Right renal pelvis (tissue), 4 donors: ENCODE results near the gene DCHS2. TPM values are rescaled to one million over a fixed set of nuclear protein-coding genes. Genes with fewer than 3 reads are reported as not detected.

ENCODE experiments used
- DNase-seq, 4 donors: peaks; one replicate each; pipeline ENCODE4 v3.0.0-alpha.2; 2013; ENCODE audit warnings: low read depth in 4 of 4, low spot score in 3 of 4, missing footprints in 1 of 4
- polyA plus RNA-seq, 4 donors: library from polyadenylated mRNA; unstranded; fragments of 120-200 nt; gene quantifications; one replicate each; pipeline ENCODE4 v1.2.1, GENCODE V29; 2013; ENCODE audit not compliant: insufficient read length in 4 of 4

Gene DCHS2, protein sequence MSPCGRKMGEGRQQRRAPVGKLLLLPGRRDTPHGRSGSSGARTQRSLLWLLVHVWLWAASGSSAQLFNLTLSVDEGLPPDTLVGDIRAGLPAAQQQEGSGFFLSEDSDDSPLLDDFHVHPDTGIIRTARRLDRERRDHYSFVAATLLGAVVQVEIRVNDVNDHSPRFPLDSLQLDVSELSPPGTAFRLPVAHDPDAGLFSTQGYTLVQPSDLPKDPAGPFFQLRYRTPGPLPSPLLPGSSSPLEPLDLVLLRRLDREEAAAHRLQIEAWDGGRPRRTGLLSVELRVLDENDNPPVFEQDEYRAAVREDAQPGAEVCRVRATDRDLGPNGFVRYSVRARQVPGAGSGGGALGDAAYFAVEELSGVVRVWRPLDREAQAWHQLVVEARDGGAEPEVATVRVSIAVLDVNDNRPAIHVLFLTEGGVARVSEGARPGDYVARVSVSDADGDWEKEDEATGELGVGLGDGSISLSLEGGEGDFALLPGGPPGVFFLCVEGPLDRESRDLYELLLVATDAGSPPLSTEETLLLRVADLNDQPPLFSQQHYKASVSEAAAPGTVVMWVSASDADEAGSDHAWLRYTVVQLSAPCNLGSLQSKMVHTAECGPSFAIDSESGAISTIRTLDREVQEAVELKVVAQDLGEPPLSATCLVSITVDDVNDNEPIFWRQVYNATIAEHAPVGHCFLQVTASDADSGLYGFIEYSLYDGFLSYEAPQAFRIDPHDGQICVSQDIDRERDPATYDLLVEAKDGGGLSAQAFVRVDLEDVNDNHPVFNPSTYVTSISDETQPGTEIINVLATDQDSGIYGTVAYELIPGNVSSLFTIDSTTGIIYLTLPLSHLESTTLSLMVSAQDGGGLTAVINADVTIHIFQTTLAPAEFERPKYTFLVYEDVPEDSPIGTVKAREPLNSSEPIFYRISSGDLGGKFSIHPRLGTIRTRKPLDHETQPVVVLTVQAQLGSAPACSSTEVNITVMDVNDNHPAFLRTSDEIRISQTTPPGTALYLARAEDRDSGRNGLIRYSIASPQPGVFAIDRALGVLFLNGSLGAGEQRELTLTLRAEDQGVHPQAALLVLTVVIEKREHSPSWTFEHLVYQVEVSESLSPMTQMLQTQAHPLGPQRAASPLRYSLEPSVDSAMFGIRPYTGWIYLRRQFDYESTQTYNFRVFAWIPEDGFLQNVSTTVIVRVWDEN (N-terminal part only)
- 1 to 10 TPM; 4.8 to 8.1 (median 5.7) TPM for polyA plus RNA-seq

GRCh38 chr4:154491341-154492271, at the start of gene DCHS2:
Gene DCHS2 (minus strand): TSS chr4:154491799. CDS start chr4:154491355, 444 bp downstream.
- peak in 1 of 4 donors; percentile 44 for DNase-seq

- DNase-seq, result no peak
These were observed 42.7 kb upstream of the DCHS2 start for GRCh38 chr4:154534296-154534695.

GRCh38 chr4:154529728-154530519, 38.3 kb upstream of the DCHS2 start:
- DNase-seq, result no peak

DNA sequence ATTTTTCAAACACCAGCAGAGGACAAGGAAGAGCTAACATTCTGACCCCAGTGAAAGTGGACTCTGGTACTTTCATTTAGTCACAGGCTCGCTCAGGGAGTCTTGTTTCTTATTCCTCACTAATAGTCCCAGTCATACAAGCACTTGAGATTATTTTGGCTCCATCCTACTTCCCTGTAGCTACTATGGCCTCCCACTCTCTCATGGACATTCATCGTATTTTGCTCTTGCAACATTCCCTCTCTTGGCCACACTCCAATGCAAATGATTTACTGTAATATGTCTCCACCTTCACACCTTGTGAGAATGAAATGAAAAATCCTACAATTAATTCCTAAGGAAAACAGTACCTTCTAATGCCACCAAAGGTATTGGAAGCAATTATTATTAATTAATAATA, 37.3 kb upstream of the DCHS2 start:
- DNase-seq, result no peak

DNA sequence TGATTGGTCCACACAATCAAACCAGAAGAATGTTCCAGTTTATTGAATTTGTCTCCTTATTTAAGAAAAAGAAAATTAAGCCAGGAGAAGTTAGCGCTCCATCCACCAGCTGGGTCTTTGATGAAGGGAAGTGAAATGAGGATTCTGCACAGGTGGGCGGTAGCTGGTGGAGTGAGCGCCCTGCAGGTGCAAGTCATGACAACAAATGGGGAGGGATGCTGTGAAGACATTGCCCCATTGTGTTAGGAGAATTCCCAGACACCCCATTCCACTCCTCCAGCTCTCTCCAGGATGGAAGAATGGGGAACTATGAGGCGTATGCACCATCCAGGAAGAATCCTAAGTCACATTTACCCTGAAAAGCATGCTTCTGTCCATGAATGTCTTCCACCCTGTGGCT, 35.7 kb upstream of the DCHS2 start:
- no peak for DNase-seq

- no peak for DNase-seq
These were observed 34.6 kb upstream of the DCHS2 start for GRCh38 chr4:154526151-154526550.

- DNase-seq, result no peak
These were observed 30.0 kb upstream of the DCHS2 start for GRCh38 chr4:154521607-154522006.

DNA sequence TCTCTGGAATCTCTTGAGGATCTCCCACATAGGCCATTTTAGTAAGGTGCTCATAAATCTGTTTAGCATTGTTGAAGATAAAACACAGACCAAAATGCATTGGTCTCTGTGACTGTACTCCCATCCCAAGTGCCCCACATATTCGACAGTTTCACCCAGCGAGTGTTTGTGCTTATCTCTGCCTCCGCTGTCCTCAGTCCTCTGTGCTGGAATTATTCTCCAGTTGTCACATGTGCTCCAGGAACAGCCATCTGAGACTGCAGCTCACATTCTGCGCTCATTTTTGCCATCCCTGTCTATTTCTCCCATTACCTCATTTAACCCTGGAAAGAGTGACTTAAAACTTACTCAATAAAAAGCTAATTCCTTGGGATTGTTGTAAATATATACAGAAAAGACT, 27.6 kb upstream of the DCHS2 start:
- no peak for DNase-seq

DNA sequence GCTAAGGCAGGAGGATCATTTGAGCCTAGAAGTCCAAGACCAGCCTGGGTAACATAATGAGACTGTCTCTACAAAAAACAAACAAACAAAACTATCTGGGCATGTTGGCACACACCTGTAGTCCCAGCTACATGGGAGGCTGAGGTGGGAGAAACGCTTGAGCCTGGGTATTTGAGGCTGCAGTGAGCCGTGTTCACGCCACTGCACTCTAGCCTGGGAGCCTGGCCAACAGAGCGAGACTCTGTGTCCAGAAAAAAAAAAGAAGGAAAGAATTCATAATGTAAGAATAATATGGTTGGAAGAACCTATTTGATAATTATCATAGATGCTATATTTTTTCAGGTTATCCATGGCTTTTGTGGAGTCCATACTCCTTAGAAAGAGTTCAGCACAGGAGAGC, 26.0 kb upstream of the DCHS2 start:
- no peak for DNase-seq

GRCh38 chr4:154516318-154517029, 24.9 kb upstream of the DCHS2 start:
- no peak for DNase-seq

DNA sequence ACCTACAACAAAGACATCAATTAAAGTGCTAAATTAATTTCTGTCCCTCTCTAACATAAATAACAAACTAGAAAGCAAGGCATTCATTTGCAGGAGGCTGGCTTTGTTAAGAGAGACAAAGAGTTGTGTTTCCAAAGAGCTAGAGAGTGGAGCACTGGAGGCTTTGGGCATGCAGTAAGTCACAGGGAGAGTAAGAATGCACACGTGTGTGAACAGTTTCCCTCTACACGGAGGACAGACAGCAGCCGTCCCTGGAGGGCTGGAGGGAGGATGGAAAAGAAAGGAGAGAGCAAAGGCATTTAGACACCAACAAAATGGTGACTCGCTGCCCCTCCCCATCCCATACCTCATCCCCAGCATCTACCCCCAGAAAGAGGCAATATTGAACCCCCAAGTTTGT, 20.4 kb upstream of the DCHS2 start:
- no peak for DNase-seq

DNA sequence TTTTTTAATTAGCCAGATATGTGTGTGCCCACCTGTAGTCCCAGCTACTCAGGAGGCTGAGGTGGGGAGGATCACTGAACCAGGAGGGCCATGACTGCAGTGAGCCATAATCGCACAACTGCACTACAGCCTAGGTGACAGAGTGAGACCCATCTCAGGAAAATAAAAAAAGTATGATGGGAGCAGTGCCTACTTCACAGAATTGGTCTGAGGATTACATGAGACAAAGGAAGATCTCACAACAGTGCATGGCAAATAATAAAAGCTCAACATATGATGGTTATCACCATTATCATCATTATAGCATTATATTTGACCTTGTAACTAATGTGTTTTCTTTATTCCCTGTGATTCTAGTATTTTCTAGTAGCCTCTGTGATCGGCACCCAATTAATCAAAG, 19.9 kb upstream of the DCHS2 start:
- DNase-seq, result no peak

DNA sequence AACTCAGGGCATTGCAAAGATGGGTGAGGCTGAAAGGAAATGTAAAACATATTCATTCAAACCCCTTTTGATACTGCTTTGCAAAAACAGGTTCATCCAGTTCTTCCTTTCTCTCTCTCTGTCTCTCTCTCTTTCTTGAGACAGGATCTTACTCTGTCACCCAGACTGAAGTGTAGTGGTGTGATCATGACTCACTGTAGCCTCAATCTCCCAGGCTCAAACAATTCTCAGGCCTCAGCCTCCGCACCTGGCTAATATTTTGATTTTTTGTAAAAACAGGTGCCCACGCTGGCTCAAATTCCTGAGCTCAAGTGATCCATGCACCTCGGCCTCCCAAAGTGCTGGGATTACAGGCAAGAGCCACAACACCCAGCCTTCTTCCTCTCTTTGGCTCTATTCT, 15.6 kb upstream of the DCHS2 start:
- no peak for DNase-seq

- peak in 1 of 4 donors; percentile 31 for DNase-seq
These were observed 14.7 kb upstream of the DCHS2 start for GRCh38 chr4:154506253-154506652.

GRCh38 chr4:154503598-154503997, 12.0 kb upstream of the DCHS2 start:
- no peak for DNase-seq

- no peak for DNase-seq
These were observed 10.5 kb upstream of the DCHS2 start for GRCh38 chr4:154502111-154502510.

DNA sequence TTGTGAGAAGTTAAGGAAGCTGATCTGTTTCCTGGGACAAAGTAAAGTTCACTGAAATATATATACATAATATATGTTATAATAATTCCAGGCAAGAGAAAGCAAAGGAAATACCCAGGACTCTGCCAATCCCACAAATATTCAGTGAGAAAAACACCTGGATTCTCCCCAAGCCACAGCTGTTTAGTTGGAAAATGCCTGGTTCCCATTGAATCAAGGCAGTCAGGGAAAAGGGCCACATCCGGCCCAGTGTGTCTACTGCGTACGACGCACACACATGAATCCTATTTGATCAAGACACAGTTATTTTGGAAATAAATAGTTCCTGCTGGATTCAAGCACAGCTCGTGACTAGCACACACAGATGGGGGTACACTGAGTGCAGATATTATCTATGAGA, 6.3 kb upstream of the DCHS2 start:
- DNase-seq, result no peak

- DNase-seq, result no peak
These were observed 4.3 kb upstream of the DCHS2 start for GRCh38 chr4:154495867-154496266.
